Testis (tissue), 2 donors: ENCODE results near the gene SQSTM1.

Source experiments
- CTCF ChIP-seq, 3 experiments: fragments of 450-650 bp in 2 of 3; fragments of 200-600 bp in 1 of 3; sonication (generic) in 1 of 3; IDR thresholded peaks; one replicate each; pipeline ENCODE4 v1.5.1; 2016 to 2019; ENCODE audit warnings: antibody characterized with exemption in 3 of 3, mild to moderate bottlenecking in 2 of 3, moderate library complexity in 1 of 3
- POLR2A ChIP-seq: fragments of 450-650 bp; IDR thresholded peaks from one replicate; pipeline ENCODE4 v1.6.1; 2017; ENCODE audit warnings: antibody characterized with exemption, mild to moderate bottlenecking, moderate library complexity

GRCh38 chr5:179823937-179824744 is 3.4 kb downstream of the SQSTM1 start:
- no peak for TF ChIP-seq CTCF (IDR thresholded peaks at IDR 0.05)
- no peak for TF ChIP-seq POLR2A
